ENCODE results near the gene FGFRL1.

The FGFRL1 gene

GRCh38 chr4:1004557-1005485, 6.6 kb upstream of the FGFRL1 start:
- FAIRE-seq (no peak), DNase-seq (ENCODE audit: insufficient read length, low spot score) (no peak)

GRCh38 chr4:1006856-1007255, 4.6 kb upstream of the FGFRL1 start:
- DNase-seq (ENCODE audit: insufficient read length, low spot score): no peak
- FAIRE-seq: no peak

GRCh38 chr4:1008840-1009541, 2.4 kb upstream of the FGFRL1 start:
- no peak for DNase-seq (ENCODE audit: insufficient read length, low spot score)
- peak; percentile 53 for FAIRE-seq

DNA sequence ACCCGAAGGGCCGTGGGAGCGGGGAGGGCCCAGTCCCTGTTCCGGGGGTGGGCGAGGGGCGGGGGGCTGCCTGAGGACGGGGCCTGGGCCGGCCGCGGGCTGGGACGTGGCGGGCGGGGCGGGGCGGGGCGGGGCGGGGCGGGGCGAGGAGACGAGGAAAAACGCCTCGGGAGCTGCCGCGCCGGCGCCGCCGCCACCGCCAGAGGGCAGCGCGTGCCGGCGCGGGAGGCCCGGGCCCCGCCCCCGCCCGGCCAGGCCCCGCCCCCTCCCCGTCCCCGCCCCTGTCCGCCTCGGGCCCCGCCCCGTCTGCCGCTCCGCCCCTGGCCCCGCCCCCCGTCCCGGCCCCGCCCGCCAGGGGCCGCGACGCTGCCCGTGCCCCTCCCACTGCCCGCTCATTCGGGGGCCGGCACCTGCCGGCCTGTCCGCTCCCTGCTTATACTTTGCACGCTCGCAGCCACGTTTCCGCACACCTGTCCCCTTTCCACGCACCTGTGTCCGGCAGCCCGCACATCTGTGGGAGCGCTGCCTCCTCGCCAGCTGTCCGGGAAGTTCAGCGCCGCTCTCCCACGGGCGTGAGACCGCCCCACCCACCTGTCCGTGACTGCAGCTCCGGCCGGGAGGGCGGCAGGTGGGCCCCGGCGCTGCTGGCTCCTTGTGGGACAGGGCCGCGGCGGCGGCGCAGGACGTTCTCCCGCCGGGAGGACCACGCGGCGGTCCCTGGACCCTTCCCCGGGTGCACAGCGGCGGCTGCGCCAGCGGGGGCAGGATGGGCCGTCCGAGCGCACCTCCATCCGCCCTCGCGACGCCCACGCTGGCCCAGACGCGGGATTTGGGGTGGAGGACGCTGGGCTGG, 1.7 kb upstream of the FGFRL1 start:
- DNase-seq (ENCODE audit: insufficient read length, low spot score) (peak; percentile 91), FAIRE-seq (no peak)

DNA sequence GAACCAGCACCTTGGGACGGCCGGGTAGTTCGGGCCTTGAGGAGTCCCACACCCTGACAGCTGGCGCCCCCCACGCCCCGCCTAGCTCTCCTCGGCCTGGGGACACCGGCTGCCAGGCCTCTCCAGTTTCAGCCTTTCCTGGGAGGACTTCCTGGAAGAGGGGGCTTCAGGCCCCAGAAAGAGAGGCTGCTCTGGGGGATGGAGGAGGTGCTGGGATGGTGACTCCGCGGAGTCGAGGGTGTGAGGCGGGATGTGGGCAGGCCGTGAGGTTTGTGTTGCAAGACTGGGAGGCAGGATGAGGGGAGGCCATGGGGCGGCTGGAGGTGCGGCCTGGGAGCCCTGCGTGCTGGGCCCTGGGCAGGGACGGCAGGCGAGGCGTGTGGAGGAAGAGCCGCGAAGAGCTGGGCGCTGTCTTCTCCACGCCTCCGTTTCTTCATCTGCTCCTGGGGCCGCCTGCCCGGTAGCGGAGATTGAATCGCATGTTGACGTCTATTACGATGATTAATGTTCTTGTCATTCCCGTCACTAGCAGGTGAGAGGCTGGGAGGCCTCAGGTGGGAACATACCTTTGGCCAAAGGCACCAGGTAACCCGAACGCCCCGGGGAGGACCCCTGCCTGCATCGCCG, 918 bp upstream of the FGFRL1 start:
- no peak for DNase-seq (ENCODE audit: insufficient read length, low spot score)
- no peak for FAIRE-seq

GRCh38 chr4:1011666-1012033, 224 bp downstream of the FGFRL1 start:
- no peak for DNase-seq (ENCODE audit: insufficient read length, low spot score)
- FAIRE-seq: no peak

DNA sequence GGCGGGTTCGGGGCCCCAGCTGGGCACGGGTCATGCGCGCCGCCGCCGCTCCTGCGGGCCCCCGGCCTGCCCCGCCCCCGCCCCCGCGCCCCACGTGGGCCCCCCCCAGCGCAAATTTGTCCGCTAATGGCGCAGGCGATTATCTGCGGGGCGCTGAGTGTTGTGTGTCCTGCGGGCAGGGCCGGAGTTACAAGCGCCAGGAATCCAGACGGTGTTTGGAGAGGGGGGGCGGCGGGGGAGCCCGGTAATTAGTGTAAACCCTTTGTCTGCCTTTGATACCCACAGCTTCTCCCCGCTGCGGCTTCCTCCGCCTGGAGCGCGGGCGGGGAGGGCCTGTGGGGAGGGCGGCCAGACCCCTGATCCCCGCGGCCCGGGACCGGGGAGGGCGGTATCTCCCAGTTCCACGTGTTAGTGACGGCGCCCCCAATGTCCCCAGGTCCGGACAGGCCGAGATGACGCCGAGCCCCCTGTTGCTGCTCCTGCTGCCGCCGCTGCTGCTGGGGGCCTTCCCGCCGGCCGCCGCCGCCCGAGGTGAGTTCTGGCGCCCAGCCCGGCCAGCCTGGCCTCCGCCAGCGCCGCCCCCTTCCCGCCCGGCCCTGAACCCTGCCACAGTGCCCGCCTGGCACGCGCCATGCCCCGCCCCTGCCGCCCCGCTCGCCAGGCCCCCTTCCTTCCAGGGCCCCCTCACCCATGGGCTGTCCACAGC, 761 bp downstream of the FGFRL1 start:
- no peak for DNase-seq (ENCODE audit: insufficient read length, low spot score)
- no peak for FAIRE-seq

DNA sequence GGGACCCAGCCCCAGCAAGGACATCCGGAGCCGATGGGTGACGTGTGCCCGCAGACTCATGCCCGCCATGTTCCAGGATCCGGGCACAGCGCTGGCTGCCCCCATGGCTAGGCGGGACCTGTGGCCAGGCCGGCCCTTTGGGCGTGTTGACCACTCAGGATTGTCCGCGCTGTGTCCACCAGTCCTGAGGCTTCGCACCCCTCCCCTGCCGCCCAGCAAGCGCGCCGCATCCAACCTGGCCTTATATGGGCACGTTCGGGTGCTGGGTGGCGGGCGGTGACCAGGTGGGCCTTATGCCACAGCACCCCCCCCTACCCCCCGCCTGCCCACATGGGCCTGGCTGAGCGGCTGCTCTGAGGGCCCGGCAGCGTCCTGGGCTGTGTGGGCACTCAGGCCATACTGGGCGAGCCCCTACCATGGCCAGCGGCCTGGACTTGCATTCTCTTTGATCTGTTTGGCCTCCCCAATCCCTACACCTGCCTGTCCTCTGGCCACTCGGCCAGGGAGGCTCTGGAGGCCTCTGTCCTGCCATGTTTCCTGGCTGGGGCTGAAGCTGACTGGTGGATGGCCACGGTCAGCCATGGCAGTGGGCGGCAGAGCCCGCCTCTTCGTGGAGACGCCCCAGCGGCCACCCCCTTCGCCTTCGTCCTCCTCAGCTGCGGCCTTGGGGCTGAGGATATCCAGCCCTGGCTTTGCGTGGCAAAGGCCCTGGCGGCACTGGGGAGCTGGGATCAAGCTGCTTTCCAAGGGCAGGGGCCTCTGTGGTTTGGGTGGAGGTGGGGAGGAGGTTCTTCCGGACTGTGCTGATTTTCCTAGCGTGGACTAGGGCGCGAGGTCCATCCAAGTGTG, 2.0 kb downstream of the FGFRL1 start:
- DNase-seq (ENCODE audit: insufficient read length, low spot score) (no peak), FAIRE-seq (no peak)

DNA sequence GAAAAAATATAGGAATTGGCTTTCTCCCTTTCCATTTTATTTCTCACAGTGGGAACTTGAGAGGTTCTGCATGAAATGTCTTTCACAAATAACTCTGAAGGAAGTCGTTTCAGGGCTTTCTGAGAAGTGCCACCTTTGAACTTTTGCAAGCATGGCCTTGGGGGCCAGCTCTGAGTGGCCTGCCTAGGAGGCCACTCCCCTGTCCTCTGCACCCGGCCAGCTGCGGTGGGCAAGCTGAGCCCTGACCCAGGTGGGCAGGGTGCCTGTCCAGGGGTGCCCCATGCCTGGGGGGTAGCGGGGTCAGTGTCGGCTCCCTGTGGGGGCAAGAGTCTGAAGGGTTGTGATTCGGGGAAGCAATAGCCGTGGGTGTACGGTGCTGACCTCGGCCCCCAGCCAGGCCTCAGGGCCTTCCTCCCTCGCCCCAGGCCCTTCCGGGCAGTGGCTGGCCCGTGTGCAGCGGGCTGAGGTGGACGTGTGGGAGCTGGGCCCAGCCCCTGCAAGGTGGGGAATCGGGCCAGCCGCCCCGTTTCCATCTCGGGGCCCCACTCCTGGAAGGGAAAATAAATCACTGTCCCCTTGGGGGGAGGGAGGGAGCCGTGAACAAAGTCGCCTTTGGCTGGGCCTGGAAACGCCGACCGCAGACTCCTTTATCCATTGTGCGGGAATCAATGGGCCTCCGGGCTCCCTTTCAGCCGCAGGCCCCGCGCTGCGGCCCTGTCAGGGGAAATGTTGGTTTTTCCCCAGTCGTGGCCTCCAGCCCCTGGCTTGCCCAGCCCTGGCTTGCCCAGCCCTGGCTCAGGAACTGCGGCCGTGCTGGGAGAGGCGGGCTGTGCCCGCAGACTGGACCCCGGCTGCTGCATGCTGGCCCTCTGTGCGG, 3.1 kb downstream of the FGFRL1 start:
- DNase-seq (ENCODE audit: insufficient read length, low spot score) (no peak), FAIRE-seq (no peak)

DNA sequence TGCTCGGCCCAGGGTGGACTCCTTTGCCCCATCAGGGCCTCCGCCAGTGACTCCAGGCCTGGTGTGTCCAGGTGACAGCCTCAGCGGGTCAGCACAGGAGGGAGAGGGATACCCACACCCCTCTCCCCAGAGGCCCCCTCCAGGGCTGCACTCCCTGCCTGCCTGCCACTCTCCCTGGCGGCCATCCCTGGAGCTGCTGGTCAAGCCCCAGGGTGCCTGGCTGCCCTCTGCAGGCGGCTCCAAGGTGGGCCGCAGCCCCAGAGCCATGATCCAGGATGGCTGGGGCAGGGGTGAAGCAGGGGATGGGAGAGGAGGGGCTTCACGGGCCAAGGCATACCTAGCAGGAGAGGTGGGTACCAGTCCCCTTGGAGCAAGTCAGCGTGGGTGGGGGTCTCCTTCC, 3.8 kb downstream of the FGFRL1 start:
- DNase-seq (ENCODE audit: insufficient read length, low spot score): no peak
- no peak for FAIRE-seq

DNA sequence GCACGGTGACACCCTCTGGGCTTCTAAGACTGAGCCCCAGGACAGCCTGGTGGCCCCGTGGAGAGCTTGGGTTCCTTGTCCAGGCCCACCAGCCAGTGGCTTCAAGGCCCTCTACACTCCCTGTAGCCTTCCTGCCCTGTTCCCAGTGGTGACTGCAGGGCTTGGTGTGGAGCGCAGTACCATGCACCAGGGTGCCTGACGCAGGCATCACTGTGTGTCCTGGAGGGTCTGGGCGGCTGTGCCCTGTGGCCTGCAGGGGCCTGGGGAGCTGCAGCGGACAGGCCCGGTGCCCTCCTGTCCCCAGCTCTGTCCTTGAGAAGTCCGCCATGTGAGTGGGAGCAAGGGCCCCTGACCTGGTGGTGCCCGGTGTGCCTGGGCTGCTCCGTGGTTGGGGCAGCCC, 4.3 kb downstream of the FGFRL1 start:
- no peak for FAIRE-seq
- DNase-seq (ENCODE audit: insufficient read length, low spot score): no peak

GRCh38 chr4:1017211-1017610, 5.8 kb downstream of the FGFRL1 start:
- no peak for FAIRE-seq

GRCh38 chr4:1017706-1018105, 6.3 kb downstream of the FGFRL1 start:
- DNase-seq (ENCODE audit: insufficient read length, low spot score) (no peak), FAIRE-seq (no peak)

More at GRCh38 chr4:1017211-1017610, 5.8 kb downstream of the FGFRL1 start:
- no peak for DNase-seq (ENCODE audit: insufficient read length, low spot score)

DNA sequence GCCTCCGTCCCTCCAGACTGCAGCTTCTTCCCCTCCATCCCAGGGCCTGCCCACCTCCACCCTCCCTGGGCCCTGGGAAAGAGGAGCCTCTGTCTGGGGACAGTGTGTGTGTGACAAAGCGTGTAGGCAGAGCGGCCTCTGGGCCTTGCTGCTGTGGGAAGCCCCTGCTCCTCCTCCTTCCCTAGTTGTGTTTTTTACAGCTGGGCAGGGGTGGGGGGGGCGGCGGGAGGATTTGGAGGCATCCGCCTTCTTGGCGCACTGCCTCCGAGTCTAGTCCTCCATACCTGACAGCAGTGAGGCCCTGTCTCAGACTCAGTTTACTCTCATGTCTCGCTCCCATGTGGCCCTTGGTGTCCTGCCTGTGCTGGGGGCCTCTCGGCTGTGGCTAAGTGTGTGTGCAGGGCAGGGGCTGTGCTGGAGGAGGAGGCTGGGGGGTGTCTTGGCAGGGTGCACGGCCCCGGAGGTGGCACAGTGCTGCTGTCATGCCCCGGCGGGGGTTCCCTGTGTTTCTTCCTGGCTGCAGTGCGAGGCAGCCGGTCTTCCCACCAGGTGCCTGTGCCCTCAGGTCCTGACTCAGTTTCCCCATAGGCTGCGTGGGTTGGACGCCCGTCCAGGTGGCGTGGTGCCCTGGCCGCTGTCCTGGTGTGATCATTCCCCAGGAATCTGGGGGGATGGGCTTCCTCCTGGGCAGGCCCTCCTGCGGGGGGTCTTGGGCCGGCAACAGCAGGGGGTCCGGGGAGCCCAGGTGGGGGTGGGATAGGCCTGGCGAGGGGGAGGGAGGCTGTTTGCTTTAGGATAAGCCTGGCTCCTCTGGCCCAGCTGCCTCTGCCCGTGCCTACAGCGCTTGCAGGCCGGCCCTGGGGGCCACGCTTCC, 7.0 kb downstream of the FGFRL1 start:
- FAIRE-seq: no peak
- no peak for DNase-seq (ENCODE audit: insufficient read length, low spot score)

- FAIRE-seq (no peak), DNase-seq (ENCODE audit: insufficient read length, low spot score) (no peak)
Measured at GRCh38 chr4:1019320-1019719, 7.9 kb downstream of the FGFRL1 start.

GRCh38 chr4:1019729-1020470, 8.5 kb downstream of the FGFRL1 start:
- FAIRE-seq (no peak), DNase-seq (ENCODE audit: insufficient read length, low spot score) (no peak)

All from GM19239 (cell line).